Mucosa of stomach (tissue), 1 donor: ENCODE data around the gene OTUD6A.

Source experiments
- H3K27me3 ChIP-seq: one replicate; pipeline ENCODE4 v1.7.0; 2013; ENCODE audit warnings: mild to moderate bottlenecking, low read length; ENCODE audit not compliant: control insufficient read depth, insufficient read depth
- H3K36me3 ChIP-seq: one replicate; pipeline ENCODE4 v1.7.0; 2013; ENCODE audit warnings: low read length; ENCODE audit not compliant: control insufficient read depth, insufficient read depth
- H3K4me1 ChIP-seq: one replicate; pipeline ENCODE4 v1.7.0; 2013; ENCODE audit warnings: mild to moderate bottlenecking, low read length; ENCODE audit not compliant: control insufficient read depth, insufficient read depth
- H3K4me3 ChIP-seq: one replicate; pipeline ENCODE4 v1.7.0; 2013; ENCODE audit warnings: low read length
- H3K9ac ChIP-seq: one replicate; pipeline ENCODE4 v1.7.0; 2013; ENCODE audit warnings: mild to moderate bottlenecking, low read length, moderate library complexity
- H3K9me3 ChIP-seq: one replicate; pipeline ENCODE4 v1.7.0; 2013; ENCODE audit warnings: mild to moderate bottlenecking, low read length, moderate library complexity; ENCODE audit not compliant: control insufficient read depth
- donor health status: Pancreatic carcinoma.

The OTUD6A gene, protein sequence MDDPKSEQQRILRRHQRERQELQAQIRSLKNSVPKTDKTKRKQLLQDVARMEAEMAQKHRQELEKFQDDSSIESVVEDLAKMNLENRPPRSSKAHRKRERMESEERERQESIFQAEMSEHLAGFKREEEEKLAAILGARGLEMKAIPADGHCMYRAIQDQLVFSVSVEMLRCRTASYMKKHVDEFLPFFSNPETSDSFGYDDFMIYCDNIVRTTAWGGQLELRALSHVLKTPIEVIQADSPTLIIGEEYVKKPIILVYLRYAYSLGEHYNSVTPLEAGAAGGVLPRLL

DNA sequence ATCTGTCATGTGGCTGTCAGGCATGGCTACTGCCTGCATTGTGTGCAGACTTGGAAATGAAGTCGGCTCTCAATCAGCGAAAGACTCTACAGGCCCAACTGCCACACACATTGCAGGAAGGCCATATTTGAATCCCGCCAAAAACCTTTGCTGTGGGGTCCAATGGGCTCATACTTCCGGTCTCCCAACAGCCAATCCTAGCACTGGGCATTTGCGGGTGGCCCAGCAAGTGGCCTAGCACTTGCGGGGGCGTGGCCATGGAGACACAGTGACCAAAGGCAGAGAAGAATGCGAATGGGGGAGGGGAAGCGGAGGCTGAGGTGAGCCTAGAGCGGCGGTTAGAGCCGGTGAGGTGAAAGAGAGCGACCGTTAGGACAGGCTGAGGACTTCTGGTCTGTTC lies at the start of gene OTUD6A:
Gene OTUD6A, plus strand, starts transcription at position 382 of the 400 bp plus-strand sequence. CDS start 68 bp downstream, outside the sequence.
- Histone ChIP-seq H3K27me3 (no peaks in the 10 kb centered on the region), H3K4me3 (no peak within 1 kb of the TSS), H3K9me3 (no peaks in the 10 kb centered on the region), H3K9ac (no peak within 1 kb of the TSS), H3K4me1 (no peaks in the 10 kb centered on the region), H3K36me3 (no peaks in the 10 kb centered on the region)

DNA sequence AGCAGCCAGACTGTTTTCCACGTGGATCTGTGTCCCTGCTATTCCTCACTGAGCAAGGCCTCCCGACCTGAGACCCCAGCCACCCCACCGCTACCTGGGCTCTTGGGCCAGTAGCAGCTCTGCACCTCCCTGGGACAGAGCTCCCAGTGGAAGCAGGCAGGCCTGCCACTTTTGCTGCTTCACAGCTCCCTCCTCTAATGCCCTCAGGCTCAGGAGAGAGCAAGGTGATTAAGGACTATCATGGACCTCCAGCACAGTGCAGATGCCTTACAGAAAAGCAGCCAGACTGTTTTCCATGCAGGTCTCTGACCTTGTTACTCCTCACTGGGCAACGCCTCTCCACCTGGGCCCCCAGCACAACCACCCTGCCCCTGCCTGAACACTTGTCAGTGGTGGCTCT lies 49.5 kb upstream of the OTUD6A start:
- Histone ChIP-seq H3K9me3 (no peaks in the 10 kb centered on the region), H3K9ac (no peak overlapping the region), H3K36me3 (no peaks in the 10 kb centered on the region), H3K4me1 (peaks cover 11% of the 10 kb centered on the region), H3K27me3 (no peaks in the 10 kb centered on the region), H3K4me3 (no peak overlapping the region)

DNA sequence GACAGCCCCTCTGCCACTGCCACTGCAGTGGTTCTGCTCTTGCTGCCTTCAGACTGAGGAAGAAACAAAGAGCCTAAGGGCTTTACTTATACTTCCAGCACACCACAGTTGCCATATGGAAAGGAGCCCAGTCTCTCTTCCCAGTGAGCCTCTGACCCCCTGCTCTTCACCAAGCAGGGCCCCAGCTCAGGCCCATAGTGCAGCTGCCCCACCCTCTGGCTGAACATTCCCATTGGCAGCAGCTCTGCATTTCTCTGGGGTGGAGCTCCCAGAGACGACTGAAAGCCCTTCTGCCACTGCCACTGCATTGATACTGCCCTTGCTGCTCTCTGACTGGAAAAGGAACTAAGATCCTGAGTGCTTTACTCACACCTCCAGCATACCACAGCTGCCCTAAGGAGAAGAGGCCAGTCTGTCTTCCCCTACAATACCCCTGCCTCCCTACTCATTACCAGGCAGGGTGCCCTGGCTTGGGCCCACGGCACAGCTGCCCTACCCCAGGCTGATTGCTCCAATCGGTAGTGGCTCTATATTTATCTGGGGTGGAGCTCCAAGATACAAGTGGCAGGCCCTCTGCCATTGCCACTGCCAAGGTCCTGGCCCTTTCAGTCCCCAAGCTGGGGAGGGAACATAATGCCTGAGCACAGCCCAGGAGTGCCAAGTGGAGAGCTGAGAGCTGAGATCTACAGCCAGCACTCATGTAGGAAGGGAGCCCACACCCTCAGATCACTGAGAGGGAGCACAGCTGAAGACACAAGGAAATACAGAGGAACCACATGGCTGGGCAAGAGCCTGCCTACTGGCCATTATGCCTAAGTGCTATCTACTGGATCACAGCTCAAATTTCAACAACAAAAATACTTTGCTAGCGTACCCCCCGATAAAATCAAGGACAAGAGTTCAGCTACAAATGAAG lies 48.5 kb upstream of the OTUD6A start:
- no peaks in the 10 kb centered on the region for H3K9me3 ChIP-seq
- no peak overlapping the region for H3K9ac ChIP-seq
- H3K4me1 ChIP-seq: peaks cover 11% of the 10 kb centered on the region
- no peaks in the 10 kb centered on the region for H3K36me3 ChIP-seq
- H3K4me3 ChIP-seq: no peak overlapping the region
- no peaks in the 10 kb centered on the region for H3K27me3 ChIP-seq

DNA sequence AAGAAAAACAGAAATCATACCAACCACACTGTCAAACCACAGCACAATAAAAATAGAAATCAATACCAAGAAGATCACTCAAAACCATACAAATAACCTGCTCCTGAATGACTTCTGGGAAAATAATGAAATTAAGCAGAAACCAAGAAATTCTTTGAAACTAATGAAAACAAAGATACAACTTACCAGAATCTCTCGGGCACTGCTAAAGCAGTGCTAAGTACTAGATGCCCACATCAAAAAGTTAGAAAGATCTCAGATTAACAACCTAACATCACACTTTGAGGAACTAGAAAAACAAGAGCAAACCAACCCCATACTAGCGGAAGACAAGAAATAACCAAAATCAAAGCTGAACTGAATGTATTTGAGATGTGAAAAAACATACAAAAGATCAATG lies 45.7 kb upstream of the OTUD6A start:
- Histone ChIP-seq H3K4me3 (no peak overlapping the region), H3K36me3 (no peaks in the 10 kb centered on the region), H3K4me1 (peaks cover 15% of the 10 kb centered on the region), H3K27me3 (no peaks in the 10 kb centered on the region), H3K9ac (no peak overlapping the region), H3K9me3 (no peaks in the 10 kb centered on the region)

DNA sequence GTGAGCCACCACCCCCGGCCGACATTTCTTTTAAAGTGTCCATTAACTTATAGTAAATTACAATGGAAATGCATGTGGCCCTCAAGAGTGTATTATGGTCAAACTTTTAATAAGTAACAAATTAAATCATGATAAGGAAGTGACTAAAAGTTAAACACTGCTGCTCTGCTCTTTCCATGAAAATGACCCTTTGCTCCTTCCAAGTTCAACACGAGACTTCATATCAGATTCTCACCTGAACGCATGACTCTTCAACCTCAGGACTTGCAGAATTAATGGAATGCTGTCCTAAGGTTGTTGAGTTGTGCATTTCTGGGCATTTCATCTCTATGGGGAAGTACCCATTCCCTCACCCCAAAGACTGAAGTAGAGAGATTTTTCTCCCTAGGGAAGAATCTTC lies 39.6 kb upstream of the OTUD6A start:
- no peaks in the 10 kb centered on the region for H3K27me3 ChIP-seq
- no peaks in the 10 kb centered on the region for H3K9me3 ChIP-seq
- no peak overlapping the region for H3K4me3 ChIP-seq
- peaks cover 5% of the 10 kb centered on the region for H3K4me1 ChIP-seq
- H3K36me3 ChIP-seq: no peaks in the 10 kb centered on the region
- H3K9ac ChIP-seq: no peak overlapping the region

DNA sequence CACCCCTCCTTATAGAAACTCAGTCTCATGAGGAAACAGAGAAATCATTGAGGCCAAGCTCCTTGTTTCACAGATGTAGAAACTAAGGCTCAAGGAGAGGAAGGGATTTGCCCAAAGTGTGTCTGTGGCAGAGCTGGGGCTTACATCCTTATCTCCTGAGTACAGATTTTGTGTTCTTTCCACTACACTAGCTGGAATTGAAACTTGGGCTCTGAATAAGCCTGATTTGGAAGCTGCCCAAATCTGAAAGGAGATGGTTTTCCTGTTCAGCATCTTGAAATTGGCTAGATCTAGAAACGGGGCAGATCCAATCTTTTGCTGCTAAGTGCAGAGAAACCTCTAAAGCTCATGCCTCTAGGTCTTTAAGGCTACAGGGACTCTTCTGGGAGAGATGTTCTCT lies 36.8 kb upstream of the OTUD6A start:
- no peaks in the 10 kb centered on the region for H3K9me3 ChIP-seq
- no peaks in the 10 kb centered on the region for H3K36me3 ChIP-seq
- H3K4me3 ChIP-seq: no peak overlapping the region
- H3K27me3 ChIP-seq: no peaks in the 10 kb centered on the region
- no peak overlapping the region for H3K9ac ChIP-seq
- H3K4me1 ChIP-seq: peaks cover 5% of the 10 kb centered on the region

DNA sequence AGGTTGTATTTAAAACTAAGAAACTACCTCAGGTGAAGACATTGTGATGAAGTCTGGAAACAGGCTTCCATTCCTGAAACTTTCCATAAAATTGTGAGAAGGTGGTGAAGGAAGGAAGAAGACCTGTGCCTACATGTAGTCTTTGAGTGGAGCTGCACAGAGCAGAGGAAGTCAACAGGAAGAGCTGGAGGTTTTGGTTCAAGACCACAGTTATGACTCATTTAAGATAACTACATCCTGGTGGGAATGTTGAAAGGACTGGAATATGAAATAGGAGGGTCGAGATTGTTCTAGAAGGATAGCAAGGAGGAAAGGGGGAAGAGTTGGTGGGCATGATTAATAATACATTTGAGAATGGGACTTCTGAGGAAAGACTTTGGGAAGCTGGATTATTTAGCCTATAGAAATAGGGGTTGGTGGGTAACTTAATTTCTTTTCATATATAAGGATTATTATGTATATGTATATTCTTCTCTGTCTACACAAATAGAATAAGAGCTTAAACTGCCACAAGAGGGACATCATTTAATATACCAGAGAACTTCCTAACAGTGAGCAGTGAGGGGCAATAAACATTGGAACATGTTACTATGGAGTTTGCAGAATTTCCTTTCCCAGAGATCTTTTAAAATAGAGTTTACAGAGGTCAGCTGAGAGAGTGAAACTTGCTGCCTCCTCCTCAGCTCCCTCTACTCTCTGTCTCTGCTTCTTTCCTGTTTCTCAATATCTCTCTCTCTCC lies 36.0 kb upstream of the OTUD6A start:
- peaks cover 3% of the 10 kb centered on the region for H3K4me1 ChIP-seq
- no peak overlapping the region for H3K4me3 ChIP-seq
- no peaks in the 10 kb centered on the region for H3K9me3 ChIP-seq
- no peaks in the 10 kb centered on the region for H3K27me3 ChIP-seq
- H3K9ac ChIP-seq: no peak overlapping the region
- no peaks in the 10 kb centered on the region for H3K36me3 ChIP-seq

DNA sequence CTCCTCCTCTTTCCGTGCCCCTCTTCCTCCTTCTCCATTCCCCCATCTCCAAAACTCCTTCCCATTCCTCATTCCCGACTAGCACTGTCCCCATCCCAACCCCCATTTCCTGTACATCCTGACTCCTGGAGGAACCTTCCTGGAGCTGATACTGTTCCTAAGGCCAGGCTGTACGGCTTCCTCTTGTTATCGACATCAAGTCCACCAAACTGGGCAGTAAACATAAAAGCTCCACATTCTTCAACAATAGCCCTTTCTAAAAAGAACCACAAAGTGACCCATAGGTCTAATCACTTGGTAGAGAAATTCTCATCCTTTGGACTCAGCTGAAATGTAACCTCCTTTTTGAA lies 35.4 kb upstream of the OTUD6A start:
- Histone ChIP-seq H3K36me3 (no peaks in the 10 kb centered on the region), H3K4me1 (no peaks in the 10 kb centered on the region), H3K9me3 (no peaks in the 10 kb centered on the region), H3K4me3 (no peak overlapping the region), H3K9ac (no peak overlapping the region), H3K27me3 (no peaks in the 10 kb centered on the region)

DNA sequence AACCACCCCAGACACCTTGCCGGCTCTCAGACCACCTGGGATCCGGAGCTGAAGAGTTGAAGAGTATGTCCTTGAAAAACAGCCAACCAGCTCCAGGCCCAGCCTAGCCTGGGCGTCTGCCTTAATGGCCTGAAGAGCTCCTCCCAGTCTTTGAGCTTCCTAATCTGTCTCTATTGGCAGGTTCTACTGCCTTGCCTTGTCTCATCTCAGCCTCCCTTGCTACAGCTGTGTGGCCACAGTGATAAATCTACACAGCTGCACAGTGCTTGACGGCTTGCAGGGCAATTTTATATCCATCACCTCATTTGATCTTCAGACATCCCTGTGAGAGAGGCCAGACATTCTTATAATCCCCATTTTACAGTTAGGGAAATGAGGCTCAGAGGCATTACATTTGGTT lies 32.4 kb upstream of the OTUD6A start:
- Histone ChIP-seq H3K9ac (no peak overlapping the region), H3K4me3 (no peak overlapping the region), H3K27me3 (no peaks in the 10 kb centered on the region), H3K9me3 (no peaks in the 10 kb centered on the region), H3K36me3 (no peaks in the 10 kb centered on the region), H3K4me1 (peaks cover 4% of the 10 kb centered on the region)

DNA sequence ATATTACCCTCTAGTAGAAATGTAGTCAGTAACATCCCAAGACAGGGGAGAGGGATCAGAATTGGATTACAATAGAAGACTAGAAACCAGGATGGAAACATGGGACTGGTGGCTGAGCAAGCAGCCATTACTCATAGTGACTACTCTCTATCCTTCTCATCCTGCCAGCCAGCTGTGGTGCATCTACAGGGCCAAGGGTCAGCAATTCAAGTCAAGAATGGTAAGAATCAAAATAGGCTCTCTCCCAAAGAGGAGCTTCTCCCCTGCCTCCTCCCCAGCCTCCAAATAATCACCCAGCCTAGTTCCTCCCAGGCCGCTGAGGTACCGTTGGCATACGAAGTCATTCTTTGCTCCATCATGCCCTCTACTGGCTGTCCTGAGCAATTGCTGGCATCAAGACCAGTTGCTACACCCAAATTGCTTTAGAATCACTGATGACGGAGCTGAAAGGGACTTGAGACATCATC lies 31.9 kb upstream of the OTUD6A start:
- Histone ChIP-seq H3K4me3 (no peak overlapping the region), H3K27me3 (no peaks in the 10 kb centered on the region), H3K9me3 (no peaks in the 10 kb centered on the region), H3K4me1 (peaks cover 4% of the 10 kb centered on the region), H3K9ac (no peak overlapping the region), H3K36me3 (no peaks in the 10 kb centered on the region)

DNA sequence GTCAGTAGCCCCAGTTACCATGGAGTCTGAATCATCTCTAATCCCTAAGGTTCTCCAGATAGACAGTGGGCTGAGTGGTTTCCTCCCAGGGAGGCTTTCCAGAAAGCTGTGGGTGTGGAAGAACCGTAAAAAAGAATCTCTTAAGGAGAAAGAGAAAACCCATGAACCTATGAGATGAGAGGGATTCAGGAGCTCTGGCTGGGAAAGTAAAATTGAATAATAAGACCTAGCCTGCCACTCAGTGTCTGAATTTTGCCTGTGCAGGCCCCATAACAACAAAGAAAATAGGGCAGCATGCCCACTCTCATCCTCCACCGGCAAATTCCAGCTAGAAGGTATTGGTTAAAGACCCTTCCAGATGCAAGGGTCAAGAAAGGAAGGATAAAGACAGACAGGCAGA lies 29.5 kb upstream of the OTUD6A start:
- Histone ChIP-seq H3K4me3 (no peak overlapping the region), H3K4me1 (peaks cover 4% of the 10 kb centered on the region), H3K9me3 (no peaks in the 10 kb centered on the region), H3K27me3 (no peaks in the 10 kb centered on the region), H3K9ac (no peak overlapping the region), H3K36me3 (no peaks in the 10 kb centered on the region)
